ENCODE measurements around the gene GRK7.

Gene GRK7

DNA sequence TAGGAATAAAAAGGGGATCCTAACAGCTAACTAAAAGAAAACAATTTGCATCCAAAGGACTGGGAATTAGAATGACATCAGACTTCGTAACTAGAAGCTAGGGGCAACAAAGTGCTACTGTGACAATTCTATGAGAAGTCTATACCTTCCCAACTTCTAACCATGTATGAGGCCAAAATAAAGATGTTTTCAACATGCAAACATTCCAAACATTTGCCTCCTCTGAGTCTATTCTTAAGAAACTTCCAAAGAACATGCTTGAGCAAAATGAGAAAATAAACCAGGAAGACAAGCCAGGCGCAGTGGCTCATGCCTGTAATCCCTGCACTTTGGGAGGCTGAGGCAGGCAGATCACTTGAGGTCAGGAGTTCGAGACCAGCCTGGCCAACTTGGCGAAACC is 38.2 kb upstream of the GRK7 start:
- H3K4me3 ChIP-seq (ENCODE audit: low read depth, low read length) = no peak overlapping the region
- no peak for TF ChIP-seq CTCF (IDR thresholded peaks at IDR 0.05; ENCODE audit: borderline replicate concordance, insufficient read depth, low read depth, low read length)

DNA sequence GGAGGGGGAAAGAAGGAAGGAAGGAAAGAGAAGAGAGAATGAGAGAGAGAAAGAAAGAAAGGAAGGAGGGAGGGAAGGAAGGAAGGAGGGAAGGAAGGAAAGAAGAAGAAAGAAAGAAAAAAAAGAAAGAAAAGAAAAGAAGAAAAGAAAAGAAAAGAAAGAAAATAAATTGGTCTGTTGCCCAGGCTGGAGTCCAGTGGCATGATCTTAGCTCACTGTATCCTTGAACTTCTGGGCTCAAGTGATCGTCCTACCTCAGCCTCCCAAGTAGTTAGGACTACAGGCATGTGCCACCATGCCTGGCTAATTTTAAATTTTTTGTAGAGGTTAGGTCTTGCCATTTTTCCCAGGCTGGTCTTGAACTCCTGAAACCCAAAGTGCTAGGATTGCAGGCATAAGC is 36.7 kb upstream of the GRK7 start:
- H3K4me3 ChIP-seq (ENCODE audit: low read depth, low read length) = no peak overlapping the region
- TF ChIP-seq CTCF (IDR thresholded peaks at IDR 0.05; ENCODE audit: borderline replicate concordance, insufficient read depth, low read depth, low read length) = no peak

GRCh38 chr3:141728355-141728892 is 34.8 kb upstream of the GRK7 start:
- no peak overlapping the region for H3K4me3 ChIP-seq (ENCODE audit: low read depth, low read length)
- no peak for TF ChIP-seq CTCF (IDR thresholded peaks at IDR 0.05; ENCODE audit: borderline replicate concordance, insufficient read depth, low read depth, low read length)

GRCh38 chr3:141729240-141729639 is 34.0 kb upstream of the GRK7 start:
- no peak overlapping the region for H3K4me3 ChIP-seq (ENCODE audit: low read depth, low read length)
- no peak for TF ChIP-seq CTCF (IDR thresholded peaks at IDR 0.05; ENCODE audit: borderline replicate concordance, insufficient read depth, low read depth, low read length)

DNA sequence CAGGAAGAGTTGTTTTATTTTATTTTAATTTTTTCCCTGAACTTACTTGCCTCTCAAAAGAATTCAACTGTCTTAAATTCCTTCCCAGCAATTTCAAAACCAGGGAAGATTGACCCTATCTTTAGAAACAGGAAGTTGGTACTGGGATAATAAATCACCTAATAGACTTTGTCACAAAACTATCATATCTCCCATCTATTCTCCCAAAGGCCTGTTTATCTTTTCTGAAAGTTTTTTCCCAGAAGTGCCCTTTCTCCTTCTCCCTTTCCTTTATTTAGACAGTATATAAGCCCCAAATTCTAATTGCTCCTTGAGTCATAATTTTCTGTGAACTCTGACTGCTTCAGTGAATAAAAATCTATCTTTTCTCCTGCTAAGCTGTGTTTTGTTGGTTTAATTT is 28.0 kb upstream of the GRK7 start:
- no peak overlapping the region for H3K4me3 ChIP-seq (ENCODE audit: low read depth, low read length)
- TF ChIP-seq CTCF (IDR thresholded peaks at IDR 0.05; ENCODE audit: borderline replicate concordance, insufficient read depth, low read depth, low read length) = no peak

DNA sequence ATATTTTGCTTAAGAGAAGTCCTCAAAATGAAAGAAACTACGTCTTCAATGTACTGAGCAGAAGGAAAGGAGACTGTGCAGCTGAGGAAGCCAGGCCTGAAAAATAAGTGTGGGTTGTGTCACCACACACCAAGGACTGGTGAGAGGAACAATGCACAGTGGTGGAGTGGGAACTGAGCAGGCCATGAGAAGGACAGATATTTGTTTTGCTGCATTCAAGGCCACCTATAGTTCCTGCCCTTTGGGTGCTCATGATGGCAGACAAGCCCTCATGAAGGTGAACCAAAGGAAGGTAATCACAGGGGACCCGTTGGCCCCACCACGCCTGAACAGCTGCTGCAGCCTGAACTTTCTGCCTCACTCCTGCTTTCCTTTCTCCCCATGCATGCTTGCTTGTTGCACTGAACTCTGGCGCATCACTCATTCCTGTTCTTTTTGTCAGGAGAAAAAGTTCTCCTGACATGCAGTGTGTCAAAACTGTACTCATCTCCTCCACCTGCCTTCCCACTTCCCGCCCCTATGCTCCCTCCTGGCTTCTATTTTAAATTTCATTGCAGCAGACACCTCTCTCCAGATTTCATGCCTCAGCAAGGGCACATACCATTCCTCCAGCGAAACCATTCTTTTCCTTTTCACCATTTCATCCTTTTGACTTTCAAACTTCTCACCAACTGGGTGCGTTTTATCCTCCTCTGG is 27.3 kb upstream of the GRK7 start:
- TF ChIP-seq CTCF (IDR thresholded peaks at IDR 0.05; ENCODE audit: borderline replicate concordance, insufficient read depth, low read depth, low read length) = no peak
- H3K4me3 ChIP-seq (ENCODE audit: low read depth, low read length) = no peak overlapping the region

DNA sequence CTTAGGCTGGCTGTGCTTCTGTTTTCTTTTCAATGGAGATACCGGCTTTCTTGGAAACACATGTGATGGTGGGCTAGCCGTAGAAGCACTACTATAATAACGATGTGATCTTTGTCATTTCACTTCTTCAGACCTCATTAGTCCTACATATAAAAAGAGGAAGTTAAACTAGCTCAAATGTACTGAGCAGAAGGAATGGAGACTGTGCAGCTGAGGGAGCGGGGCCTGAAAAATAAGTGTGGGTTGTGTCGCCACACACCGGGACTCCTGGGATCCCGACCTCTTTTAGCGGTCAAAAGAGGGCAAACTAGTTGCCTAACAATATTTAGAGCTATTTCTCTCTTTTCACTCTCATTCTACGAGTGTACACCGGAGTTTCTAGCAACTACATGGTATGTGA is 26.1 kb upstream of the GRK7 start:
- no peak overlapping the region for H3K4me3 ChIP-seq (ENCODE audit: low read depth, low read length)

More for the DNA sequence above, 26.1 kb upstream of the GRK7 start:
- no peak for TF ChIP-seq CTCF (IDR thresholded peaks at IDR 0.05; ENCODE audit: borderline replicate concordance, insufficient read depth, low read depth, low read length)

Data from GM12875 (cell line).